Neural progenitor cell (in vitro differentiated cells): ENCODE results near the gene HRH2.

Experiments
- CTCF ChIP-seq: fragments of 200-600 bp; sonication (generic); IDR thresholded peaks from 2 replicates; pipeline ENCODE4 v1.5.1; 2017; ENCODE audit warnings: antibody characterized with exemption, mild to moderate bottlenecking
- EZH2 ChIP-seq: fragments of 200-600 bp; sonication (generic); IDR thresholded peaks from 2 replicates; pipeline ENCODE4 v1.6.1; 2017; ENCODE audit warnings: antibody characterized with exemption, mild to moderate bottlenecking, moderate library complexity
- EZH2phosphoT487 ChIP-seq: fragments of 200-600 bp; sonication (generic); IDR thresholded peaks from 2 replicates; pipeline ENCODE4 v1.6.1; 2017; ENCODE audit warnings: antibody characterized with exemption

- no peak for TF ChIP-seq CTCF
- TF ChIP-seq EZH2phosphoT487, result no peak
- no peak for TF ChIP-seq EZH2
These were observed 15.2 kb downstream of the HRH2 start for GRCh38 chr5:175672976-175673648.
